SH-SY5Y (cell line): Measurements from ENCODE around the gene AHR.

Experiments
- GATA2 ChIP-seq: IDR thresholded peaks from 2 replicates; pipeline ENCODE4 v1.6.1; 2011; ENCODE audit warnings: mild to moderate bottlenecking, low read depth, low read length
- GATA3 ChIP-seq: IDR thresholded peaks from 2 replicates; pipeline ENCODE4 v1.6.1; 2011; ENCODE audit warnings: low read depth, mild to moderate bottlenecking, low read length, moderate library complexity

DNA sequence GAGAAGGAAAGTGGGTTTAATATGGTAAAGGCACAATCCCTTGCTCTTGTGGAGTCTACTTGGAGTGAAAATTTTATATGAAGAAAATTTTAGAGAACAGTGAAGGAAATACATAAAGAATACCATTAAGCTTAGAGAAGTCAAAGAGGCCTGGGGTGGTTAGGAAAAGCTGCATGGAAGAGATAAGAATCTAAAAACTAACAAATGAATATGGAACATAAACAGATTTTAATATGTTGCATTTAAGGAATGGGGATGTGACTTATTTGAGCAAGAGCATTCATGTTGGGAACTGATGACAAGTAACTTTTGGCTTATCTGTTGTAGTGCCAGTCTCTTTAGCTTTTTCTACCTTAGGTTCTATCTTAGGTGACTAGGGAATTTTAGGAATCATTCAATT, 31.0 kb downstream of the AHR start:
- TF ChIP-seq GATA2 (no peak), GATA3 (no peak)
